Astrocyte of the cerebellum (primary cell): ENCODE data around the gene TRPV3.

ENCODE experiments used
- DNase-seq: peaks from one replicate; pipeline ENCODE4 v3.0.0-alpha.2; 2011; ENCODE audit warnings: low read depth
- H3K4me3 ChIP-seq: 2 replicates; pipeline ENCODE4 v1.5.1; 2011; ENCODE audit warnings: mild to moderate bottlenecking, low read depth, low read length, moderate library complexity
- CTCF ChIP-seq: IDR thresholded peaks from 2 replicates; pipeline ENCODE4 v1.5.1; 2012; ENCODE audit warnings: low read length, low read depth, moderate library complexity, mild to moderate bottlenecking; ENCODE audit errors: missing control alignments
- in situ Hi-C: cut with HindIII; loops from 2 replicates; pipeline ENCODE4 v1.10.0; 2017; ENCODE audit warnings: low sequenced_read_pairs

TRPV3 gene

DNA sequence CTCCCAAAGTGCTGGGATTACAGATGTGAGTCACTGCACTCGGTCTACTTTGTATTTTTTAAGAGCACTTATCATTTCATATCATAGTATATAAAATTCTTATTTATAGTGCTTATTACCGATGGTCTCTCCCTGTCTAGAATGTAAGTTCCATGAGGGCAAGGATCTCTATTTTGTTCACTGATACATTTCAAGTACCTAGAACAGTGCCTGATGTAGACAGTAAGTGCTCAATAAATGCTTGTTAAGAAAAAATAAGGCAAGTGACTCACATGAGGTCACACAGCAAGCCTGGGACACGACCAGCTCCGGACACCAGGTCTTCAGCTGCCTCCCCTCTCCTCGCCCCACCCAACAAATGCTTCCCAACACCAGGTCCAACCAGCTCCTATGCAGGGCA lies 23.9 kb downstream of the TRPV3 start:
- in situ Hi-C loops = loop anchor here (10.0 kb wide), 1 partner anchor 101 kb away; the partner anchor contains the start of genes CTNS and SHPK
- TF ChIP-seq CTCF = no peak
- DNase-seq = no peak
- no peak overlapping the region for H3K4me3 ChIP-seq

DNA sequence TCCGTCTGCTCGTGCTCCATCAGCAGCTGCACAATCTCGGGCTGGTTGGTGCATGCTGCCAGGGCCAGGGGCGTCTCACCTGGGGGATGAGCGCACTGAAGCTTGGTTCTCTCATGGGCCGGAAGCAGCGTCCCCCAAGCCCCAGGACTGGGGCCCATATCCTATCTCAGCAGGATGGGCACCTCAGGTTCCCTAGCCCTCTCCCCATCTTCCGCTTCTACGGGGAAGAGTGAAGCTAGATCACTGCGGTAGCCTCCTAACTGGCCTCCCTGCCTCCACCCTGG lies 24.8 kb downstream of the TRPV3 start:
- no peak overlapping the region for H3K4me3 ChIP-seq
- no peak for DNase-seq
- no peak for TF ChIP-seq CTCF
- in situ Hi-C loops = loop anchor here (10.0 kb wide), 1 partner anchor 102 kb away; the partner anchor contains the start of genes CTNS and SHPK

GRCh38 chr17:3532106-3532858 lies 25.3 kb downstream of the TRPV3 start:
- no peak for TF ChIP-seq CTCF
- no peak for DNase-seq
- in situ Hi-C loops = loop anchor here (10.0 kb wide), 1 partner anchor 103 kb away; the partner anchor contains the start of genes CTNS and SHPK
- no peak overlapping the region for H3K4me3 ChIP-seq

DNA sequence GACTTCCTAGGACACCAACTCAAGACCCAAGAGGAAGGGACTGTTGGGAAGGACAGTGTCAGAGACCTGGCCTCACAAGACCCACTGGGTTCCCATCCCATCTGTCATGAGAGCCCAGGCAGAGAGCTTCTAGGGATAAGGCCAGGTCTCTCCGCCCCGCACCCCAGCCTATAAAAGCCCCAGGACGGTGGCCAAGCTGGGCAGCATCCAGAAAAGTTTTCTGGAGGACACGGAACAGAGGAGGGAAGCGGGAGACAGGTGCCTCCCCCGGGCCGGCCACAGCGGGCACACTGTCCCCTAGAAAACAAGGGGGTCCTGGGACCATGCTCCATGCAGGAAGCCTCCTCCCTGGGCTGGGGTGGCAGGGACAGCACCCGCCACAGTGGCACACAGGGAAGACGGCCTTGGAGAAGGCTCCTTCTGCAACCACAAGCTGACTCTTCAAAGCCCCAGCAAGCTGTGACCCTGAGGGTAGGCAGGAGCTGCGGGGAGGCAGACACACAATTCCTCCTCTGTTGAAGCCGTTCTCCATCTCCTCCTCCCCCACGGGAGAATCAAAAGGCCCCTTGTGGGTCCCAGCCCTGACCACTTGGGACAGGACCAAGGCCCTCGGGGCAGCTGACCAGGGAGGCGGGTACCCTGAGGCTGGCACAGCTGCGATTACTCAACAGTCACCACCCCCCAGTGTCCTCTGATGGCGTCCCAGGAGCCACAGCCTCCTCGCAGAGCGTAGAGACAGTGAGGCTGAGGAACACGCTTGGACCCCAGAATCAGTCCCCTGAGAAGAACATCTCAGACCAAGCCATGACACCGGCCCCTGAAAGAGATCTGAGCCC lies 26.1 kb downstream of the TRPV3 start:
- no peak for DNase-seq
- no peak for TF ChIP-seq CTCF
- in situ Hi-C loops = loop anchor here (10.0 kb wide), 1 partner anchor 103 kb away; the partner anchor contains the start of genes CTNS and SHPK
- no peak overlapping the region for H3K4me3 ChIP-seq

- no peak overlapping the region for H3K4me3 ChIP-seq
- in situ Hi-C loops = loop anchor here (10.0 kb wide), 1 partner anchor 105 kb away; the partner anchor contains the start of genes CTNS and SHPK
- TF ChIP-seq CTCF = no peak
- DNase-seq = no peak
Observed at GRCh38 chr17:3529817-3530741, 27.5 kb downstream of the TRPV3 start.
